Midbrain (tissue), 1 donor: ENCODE data around the gene SLC5A1.

Experiments used
- DNase-seq: peaks from one replicate; lab custom pipeline; 2025; lab: John Stamatoyannopoulos, UW

SLC5A1 gene

DNA sequence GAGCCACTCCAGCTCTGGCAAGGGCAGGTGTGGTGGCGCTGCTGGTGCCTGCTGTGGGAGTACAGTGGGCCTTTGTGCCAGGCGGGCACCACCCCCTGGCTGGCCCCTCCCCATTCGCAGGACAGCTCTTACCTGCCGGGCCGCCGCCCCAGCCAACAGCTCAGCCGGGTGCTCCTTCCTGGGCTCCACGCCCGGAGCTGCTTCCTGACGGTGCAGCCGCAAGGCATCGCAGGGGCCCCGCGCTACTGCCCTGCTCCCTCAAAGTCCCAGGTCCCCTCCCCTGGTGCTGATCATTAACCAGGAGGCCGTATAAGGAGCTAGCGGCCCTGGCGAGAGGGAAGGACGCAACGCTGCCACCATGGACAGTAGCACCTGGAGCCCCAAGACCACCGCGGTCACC is at the start of gene SLC5A1:
SLC5A1 (plus strand) TSS at position 338 of the 400 bp plus-strand sequence; CDS start at position 359, 21 bp downstream.
- no peak for DNase-seq

DNA sequence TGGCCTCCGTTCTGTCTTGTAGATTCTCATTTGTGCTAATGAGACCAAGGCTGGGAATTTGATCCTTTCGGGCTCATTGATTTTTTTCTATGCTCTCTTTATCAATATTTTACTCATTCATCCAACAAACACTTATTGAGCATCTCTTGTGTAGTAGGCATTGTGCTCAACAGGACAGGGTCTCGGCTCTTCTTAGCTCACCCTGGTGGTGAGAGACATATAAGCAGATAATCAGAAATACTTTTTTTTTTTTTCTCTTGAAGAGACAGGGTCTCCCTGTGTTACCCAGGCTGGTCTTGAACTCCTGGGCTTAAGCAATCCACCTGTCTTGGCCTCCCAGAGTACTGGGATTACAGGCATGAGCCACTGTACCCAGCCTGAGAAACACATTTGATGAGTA is 48.0 kb upstream of the SLC5A1 start:
- no peak for DNase-seq

DNA sequence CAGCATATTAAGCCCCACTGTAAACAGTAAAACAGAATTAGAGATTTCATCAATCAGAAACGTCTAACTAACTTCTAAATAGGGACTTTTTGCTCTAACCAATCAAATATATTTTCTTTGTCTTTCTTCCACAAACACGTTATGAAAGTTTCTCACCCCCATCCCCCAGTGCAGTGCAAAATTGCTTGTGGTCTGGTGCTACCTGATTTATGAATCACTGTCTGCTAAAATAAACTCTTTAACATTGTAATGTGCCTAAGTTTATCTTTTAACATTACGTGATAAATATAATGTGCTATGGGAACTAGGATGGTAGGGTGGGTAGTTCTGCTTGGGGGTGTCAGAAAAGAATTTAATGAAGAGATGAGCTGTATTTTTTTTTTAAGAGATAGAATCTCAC is 47.3 kb upstream of the SLC5A1 start:
- DNase-seq: no peak

DNA sequence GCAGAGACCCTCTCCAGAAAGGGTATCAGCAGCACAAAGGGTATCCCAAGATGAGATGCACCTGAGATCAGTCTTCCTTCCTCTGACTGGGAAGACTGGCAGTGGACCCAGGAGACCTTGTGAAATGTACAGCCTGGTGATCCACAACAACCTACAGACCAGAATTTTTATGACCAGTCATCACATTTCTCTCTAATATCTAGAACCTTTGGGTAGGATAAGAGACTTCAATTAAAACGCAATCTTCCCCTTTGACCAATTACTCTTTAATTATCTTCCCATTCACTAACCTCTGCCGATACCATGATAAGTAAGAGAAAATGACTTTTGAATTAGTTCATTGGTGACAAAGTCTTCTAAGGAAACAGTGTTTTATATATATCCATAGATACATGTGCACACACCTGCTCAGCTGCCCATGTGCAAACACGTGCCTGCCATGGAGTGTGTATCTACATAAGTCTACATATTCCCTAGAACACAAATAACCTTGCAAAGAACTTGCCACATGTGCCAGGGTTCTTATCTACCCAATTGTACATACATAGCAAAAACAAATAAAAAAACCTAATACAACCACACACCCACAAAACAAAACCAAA is 44.2 kb upstream of the SLC5A1 start:
- no peak for DNase-seq

DNA sequence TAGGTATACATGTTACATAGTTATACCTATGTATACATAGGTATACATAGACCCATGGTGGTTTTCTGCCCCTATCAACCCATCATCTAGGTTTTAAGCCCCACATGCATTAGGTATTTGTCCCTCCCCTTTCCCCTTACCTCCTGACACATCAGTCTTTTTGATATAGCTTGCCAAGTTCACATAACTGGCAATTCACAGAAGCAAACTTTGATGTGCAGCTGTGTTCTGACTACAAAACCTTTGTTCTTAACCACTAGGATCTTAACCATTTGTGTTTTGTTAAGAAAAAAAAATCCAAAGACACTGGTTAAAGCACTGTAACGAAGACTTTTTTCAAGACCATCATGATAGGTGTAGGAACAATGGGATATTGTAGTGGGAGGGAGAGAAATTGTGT is 42.9 kb upstream of the SLC5A1 start:
- DNase-seq: no peak

DNA sequence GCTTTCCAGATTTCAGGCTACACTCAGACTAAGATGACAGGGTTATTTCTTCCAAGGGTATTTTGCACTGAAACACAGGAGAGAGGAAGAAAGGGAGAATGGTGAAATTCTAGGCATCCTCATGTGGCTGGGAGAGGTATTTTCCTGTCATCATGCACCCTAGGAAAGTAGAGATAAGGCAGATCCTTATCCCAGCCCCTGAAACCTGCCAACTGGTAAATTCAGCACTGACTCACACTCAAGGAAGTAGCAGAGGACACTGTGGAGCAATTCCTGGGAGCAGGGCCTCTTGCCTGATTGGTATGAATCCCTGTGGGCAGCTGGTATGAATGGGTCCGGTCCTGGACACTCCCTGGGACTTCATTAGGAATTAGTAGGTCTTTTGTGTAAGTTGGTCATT is 37.6 kb upstream of the SLC5A1 start:
- no peak for DNase-seq

DNA sequence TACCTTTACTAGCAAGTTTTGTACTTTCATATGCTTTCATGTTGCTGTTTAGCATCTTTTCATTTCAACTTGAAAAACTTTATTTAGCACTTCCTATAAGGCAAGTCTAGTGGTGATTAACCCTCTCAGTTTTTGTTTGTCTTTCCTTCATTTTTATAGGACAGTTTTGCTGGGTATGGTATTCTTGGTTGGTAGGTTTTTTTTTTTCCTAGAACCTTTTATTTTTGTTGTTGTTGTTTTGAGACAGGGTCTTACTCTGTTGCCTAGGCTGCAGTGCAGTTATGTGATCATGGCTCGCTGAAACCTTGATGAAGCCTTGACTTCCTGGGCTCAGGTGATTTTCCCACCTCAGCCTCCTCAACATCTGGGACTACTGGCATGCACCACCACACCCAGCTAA is 29.9 kb upstream of the SLC5A1 start:
- no peak for DNase-seq

DNA sequence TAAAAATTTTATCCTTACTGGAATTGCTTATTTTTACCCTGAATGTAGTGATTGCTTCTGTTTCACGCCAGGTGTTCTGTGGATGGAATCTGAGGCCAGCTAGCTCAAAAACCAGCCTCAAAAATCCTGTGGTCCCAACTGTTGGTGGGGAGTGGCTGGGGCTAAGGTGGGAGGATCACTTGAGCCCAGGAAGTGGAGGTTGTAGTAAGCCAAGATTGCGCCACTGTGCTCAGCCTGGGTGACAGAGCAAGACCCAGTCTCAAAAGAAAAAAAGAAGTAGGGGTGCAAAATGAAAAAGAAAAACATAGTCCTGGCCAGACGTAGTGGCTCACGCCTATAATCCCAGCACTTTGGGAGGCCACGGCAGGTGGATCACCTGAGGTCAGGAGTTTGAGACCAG is 27.0 kb upstream of the SLC5A1 start:
- DNase-seq: no peak

DNA sequence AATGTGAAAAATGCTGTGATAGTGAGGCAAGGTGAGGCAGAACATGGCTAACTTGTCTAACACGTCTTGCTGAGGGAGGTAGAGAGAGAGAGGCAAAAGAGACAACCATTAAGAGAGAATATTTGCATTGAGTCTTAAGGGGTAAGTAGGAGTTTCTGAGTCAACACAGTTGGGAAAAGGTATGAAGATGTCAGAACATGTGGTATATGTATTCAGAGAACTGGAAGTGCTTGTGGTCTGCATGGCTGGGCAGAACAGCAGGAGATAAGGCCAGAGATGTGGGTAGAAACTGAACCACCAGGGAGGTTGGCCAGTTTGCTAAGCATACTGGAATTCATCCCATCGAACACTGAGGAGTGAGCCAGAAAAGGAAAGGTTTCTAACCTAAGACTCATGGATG is 25.0 kb upstream of the SLC5A1 start:
- DNase-seq: no peak

DNA sequence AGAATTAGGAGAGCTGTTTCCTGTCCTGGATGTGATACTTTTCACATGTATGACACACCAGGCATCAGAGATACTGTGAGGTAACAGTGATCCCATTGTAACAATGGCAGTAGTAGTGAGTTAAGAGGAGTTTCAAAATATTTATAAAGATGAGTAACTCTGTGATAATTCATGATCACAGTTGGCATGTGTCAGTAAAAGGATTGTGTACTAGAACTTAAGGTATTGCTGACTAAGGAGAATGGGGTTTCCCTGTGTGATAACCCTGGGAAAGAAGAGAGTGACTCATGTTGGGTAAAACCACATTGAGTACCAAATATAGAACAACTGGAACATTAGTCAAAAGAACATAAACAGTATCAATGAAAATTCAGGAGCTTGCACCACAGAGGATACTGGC is 22.9 kb upstream of the SLC5A1 start:
- no peak for DNase-seq

DNA sequence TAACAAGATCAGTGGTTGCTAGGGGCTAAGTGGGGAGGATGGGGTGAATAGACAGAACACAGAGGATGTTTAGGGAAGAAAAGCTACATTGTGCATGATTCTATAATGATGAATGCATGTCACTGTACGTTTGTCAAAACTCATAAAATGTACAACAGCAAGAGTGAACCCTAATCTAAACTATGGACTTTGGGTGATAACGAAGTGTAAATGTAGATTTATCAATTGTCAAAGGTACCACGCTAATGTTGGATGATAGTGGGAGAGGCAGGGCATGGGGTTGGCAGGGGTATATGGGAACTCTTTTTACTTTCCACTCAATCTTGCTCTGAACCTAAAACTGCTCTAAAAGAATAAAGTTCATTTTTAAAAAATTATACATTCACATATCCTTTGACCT is 21.3 kb upstream of the SLC5A1 start:
- no peak for DNase-seq

DNA sequence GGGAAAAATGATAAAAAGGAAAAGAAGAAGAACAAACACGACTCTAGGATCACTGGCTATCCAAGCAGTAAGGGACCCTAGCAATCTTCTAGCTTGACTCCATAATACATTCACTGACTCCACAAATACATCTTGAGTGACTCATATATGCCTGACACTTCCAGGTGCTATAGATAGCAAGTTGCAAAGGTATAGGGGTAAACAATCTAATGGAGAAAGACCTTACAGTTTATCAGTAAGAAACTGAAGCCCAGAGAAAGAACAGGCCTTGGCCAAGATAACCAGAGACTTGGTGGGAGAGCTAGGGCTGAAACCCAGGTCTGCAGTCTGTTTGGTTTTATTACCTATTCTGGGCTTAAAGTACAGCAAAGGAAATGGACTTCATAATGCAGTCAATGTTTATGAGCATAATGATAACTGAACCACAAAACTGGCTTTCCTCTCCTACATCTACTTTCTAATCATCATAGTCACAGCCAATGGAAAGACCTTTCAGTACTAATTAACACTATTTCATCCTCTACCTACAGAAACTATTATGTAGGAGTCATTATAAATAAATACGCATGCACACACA is 19.7 kb upstream of the SLC5A1 start:
- no peak for DNase-seq

DNA sequence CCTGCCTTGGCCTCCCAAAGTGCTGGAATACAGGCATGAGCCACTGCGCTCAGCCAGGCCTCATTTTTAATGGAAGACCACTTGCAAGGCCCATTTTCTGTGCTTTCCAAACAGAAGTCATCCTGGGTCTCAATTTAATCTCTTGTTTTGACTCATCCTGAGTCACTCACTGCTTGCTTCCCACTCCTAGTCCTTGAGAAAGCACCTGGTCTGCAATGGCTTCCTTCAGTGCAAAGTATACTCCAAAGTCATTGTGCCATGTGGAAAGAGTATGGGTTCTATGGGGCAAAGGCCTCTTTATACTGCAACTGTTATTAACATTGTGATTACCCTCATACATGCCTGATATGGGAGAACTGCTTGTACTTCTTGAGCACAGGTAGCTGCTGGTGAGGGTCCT is 18.3 kb upstream of the SLC5A1 start:
- no peak for DNase-seq

DNA sequence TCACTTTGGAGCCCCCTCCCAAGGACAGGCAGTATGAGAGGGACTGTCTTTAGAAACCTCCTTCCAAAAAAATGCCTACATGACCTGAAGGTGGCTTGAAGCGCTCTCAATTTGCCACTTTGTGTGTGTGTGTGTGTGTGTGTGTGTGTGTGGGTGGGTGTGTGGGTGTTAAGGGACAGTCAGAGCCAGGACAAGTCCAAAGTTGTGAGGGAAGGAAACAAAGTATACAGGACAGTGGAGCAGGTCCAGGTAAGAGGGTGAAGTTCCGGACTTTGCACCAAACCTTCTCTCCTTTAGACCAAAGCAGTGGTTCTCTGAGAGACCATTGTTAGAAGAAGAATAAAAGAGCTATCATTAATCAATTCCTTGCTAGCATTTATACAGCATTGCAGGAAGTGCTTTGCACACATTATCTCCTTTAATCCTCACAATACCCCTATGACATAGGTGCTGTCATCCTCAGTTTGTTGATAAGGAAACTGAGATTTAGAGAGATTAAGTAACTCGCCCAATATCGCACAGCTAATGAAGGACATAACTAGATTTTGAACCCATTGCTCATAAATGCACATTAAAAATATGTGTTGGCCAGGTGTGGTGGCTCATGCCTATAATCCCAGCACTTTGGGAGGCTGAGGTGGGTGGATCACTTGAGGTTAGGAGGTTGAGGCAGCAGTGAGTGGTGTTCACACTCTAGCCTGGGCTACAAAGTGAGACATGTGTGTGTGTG is 12.4 kb upstream of the SLC5A1 start:
- DNase-seq: no peak

DNA sequence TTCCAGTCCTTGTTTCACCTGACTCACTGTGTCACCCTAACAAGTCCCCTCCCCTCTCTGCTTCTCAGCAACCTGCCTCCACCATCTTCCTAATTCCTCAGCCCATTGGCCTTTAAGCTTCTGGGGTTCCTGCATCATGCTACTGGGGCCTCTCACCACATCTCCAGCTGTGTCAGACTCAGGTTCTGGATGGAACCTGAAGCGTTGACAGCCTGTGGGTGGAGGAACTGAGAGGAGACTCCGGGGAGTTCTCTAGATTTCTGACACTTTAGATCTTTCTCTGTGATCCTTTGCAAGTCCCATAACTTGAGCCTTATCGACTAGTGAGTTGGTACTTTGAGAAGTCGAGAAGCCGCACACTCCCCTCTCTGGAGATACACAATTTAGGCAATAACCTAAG is 11.6 kb upstream of the SLC5A1 start:
- DNase-seq: no peak

DNA sequence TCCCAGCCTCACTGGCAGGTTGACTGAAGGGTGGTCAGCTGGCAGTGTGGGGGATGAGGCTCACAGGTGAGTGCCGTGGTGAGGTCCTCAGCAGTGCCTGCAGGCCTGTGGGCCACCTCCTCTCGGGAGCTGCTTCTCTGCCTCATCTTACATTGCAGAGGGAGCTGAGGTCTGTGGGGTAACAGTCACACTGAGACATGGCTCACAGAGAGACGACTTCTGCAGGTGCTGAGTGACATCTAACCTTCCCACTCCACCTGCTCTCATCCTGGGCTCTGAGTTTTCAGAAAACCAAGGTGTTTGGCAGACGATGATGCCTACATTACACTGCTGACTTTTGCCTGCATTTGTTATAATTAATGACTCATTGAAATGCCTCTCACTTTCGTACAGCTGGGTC is 8.8 kb upstream of the SLC5A1 start:
- DNase-seq: no peak

DNA sequence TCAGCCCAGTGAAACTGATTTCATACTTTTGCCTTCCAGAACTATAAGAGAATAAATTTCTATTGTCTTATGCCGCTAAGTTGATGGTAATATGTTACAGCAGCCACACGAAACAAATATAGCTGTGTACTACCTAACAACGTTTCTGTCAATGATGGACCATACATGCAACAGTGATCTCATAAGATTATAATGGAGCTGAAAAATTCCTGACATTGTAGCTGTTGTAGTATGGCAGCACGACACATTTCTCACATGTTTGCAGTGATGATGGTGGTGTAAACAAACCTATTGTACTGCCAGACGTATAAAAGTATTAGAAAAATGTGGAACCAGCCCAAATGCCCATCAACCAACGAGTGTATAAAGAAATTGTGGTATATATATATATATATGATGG is 5.8 kb upstream of the SLC5A1 start:
- DNase-seq: no peak

DNA sequence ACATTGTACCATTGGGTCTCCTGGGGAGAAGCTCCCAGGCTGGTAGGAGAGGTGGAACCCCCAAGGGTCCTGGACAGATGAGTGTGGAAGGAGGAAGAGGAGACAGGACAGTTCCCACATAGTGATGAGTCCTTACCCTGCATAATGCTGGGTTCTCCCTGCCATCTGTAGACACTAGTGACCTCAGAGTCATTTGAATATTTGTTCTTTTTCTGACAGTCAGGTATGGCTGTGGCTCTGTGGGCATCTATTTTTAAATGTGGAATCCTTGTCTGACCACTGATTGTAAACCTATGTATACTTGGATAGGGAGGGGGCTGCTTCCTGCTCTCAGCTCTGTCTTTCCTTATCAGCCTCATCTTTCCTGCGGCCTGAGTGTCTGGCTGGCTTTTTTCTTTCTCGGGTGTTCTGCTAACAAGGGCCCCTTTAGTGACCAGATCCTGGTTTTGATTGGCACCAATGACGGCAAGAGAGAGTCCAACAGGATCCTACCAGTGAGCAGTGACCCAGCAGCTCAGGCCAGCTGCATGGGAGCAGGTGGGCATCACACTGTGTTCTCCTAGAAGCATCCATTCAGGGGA is 2.6 kb upstream of the SLC5A1 start:
- no peak for DNase-seq

DNA sequence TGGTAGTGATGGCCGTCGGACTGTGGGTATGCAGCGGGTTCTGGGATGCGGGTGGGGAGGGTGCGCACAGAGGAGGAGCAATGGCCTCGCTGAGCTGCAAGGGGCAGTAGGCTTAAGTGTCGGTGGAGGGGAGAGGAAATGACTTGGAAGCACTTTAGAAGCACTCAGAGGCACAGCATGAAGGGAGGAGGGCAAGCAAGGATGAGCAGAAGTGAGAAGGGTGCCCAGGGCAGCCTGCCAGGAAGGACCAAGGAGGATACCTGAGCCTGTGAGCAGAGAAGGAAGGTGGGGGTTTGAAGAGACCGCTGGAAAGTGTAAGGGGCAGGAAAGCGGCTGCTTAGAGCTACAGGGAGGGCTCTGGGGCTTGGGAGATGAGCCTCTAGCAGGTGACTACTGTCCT is 330 bp downstream of the SLC5A1 start:
- no peak for DNase-seq

DNA sequence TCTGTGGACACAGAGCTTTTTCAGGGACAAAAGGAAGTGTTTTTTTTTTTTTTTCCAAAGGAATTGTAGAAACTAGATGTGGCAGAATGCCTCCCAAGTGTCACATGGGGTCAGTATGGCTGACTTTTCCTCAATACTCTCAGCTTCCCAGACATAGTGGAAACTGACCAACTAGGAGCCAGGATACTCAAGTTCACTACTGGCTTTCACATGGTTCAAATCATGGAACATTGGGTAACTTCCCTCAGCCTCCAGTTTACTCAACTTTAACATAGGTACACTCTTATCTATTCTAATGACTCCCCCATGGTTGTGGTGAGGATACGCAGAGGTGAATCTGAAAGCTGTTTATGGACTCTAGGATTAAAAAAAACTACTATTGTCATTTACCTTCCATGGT is 1.4 kb downstream of the SLC5A1 start:
- DNase-seq: no peak

DNA sequence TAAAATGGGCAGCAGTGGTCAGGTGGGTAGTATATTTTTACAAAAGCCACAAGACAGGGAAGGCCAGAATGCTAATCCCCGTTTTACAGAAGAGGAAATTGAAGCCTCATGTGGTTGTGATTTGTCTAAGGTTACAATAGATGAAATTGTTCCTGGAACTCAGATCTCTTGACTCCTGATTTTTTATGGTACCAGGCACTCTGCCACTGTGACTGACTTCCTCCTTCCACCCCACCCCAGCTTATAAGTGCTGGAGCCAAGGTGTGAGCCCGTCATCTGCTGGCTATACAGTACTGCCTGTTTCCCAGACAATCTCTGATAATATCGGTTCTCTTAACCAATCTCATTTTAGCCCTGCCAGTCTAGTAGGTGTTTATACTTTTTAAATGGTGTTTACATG is 1.9 kb downstream of the SLC5A1 start:
- DNase-seq: no peak

DNA sequence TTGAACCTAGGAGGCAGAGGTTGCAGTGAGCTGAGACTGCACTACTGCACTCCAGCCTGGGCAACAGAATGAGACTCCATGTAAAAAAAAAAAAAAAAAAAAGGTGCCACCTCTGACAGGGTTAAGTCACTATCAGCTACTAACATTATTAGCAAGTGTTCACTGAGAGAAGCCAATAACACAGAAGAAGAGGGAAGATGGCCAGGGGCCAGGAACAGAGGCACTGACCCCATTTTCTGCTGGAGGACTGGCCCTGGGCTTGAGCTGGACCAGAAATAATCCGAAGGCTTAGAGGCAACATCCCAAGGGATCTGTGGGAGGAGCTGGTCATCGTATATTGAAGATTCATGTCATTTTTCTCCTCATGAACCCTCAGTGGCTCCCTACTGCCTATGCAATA is 5.0 kb downstream of the SLC5A1 start:
- no peak for DNase-seq
